HepG2 (cell line): ENCODE results near the gene GBX1. TPM values are rescaled to one million over a fixed set of nuclear protein-coding genes. Genes with fewer than 3 reads are reported as not detected.

Experiments
- ATAC-seq: fragments of 200-7000 bp; cut with Tn5 transposase; 3 replicates; pipeline ENCODE4 v1.9.1; 2020; ENCODE audit warnings: mild to moderate bottlenecking, moderate library complexity
- BruUV-seq: library from RNA; stranded (reverse); fragments of 400-500 nt; replicated peaks from 2 replicates; lab custom pipeline; 2021; lab: Mats Ljungman, UMichigan
- CTCF ChIA-PET: fragments of 300-600 bp; formaldehyde crosslinking; extraction: SDS; loops from one replicate; lab custom pipeline; 2021; ENCODE audit warnings: low total read pairs, inconsistent platforms, low intra/inter-chr PET ratio; lab: Yijun Ruan, JAX
- POLR2A ChIA-PET: fragments of 350-600 bp; sonication (Branson Sonifier 250); formaldehyde crosslinking; loops from one replicate; lab custom pipeline; 2020; ENCODE audit warnings: antibody characterized with exemption, inconsistent platforms; lab: Yijun Ruan, JAX
- DNase-seq: peaks from one replicate; pipeline ENCODE4 v3.0.0-alpha.2; 2015; ENCODE audit warnings: low spot score
- FAIRE-seq: peaks from 3 replicates; lab custom pipeline; 2011; peaks lifted over from hg19 to GRCh38; lab: Jason Lieb, UNC
- H2AFZ ChIP-seq: one replicate; pipeline ENCODE4 v1.6.1; 2011; ENCODE audit warnings: low read length, inconsistent platforms
- H3K27ac ChIP-seq: fragments of 300-600 bp; 3 replicates; pipeline ENCODE4 v1.8.0; 2011; ENCODE audit warnings: mixed run types, mild to moderate bottlenecking, mixed read lengths, low read length, inconsistent platforms; ENCODE audit not compliant: insufficient read depth; ENCODE audit errors: extremely low read length
- H3K27me3 ChIP-seq, 2 experiments: fragments of 200-600 bp in 1 of 2; 2 replicates in 1 of 2; 3 replicates in 1 of 2; pipeline versions ENCODE4 v1.6.0 to v1.8.0; 2011; ENCODE audit warnings: low read length in 2 of 2, mild to moderate bottlenecking in 2 of 2, moderate library complexity in 2 of 2, inconsistent platforms in 1 of 2; ENCODE audit not compliant: insufficient read depth in 2 of 2, control insufficient read depth in 1 of 2
- H3K36me3 ChIP-seq, 2 experiments: fragments of 200-600 bp in 1 of 2; replicated peaks in 1 of 2; 2 replicates in 1 of 2; 3 replicates in 1 of 2; pipeline versions ENCODE4 v1.5.1 to v1.8.0; 2011; ENCODE audit warnings: low read length in 2 of 2, inconsistent platforms in 1 of 2; ENCODE audit not compliant: insufficient read depth in 2 of 2, control insufficient read depth in 1 of 2
- H3K4me1 ChIP-seq: 2 replicates; pipeline ENCODE4 v1.5.1; 2012; ENCODE audit warnings: low read length, inconsistent platforms; ENCODE audit not compliant: insufficient read depth
- H3K4me2 ChIP-seq: 2 replicates; pipeline ENCODE4 v1.6.0; 2011; ENCODE audit warnings: low read depth, low read length, inconsistent platforms
- H3K4me3 ChIP-seq, 3 experiments: fragments of 200-600 bp in 1 of 3; sonication (generic), shearing (Covaris generic) in 1 of 3; replicated peaks in 1 of 3; 2 replicates each; pipeline ENCODE4 v1.5.1; 2011 to 2016; ENCODE audit warnings: low read length in 3 of 3, inconsistent platforms in 2 of 3, low read depth in 2 of 3, mild to moderate bottlenecking in 2 of 3, control low read depth in 1 of 3, mixed read lengths in 1 of 3; ENCODE audit not compliant: insufficient read depth in 1 of 3
- H3K79me2 ChIP-seq: one replicate; pipeline ENCODE4 v1.6.1; 2011; ENCODE audit warnings: low read length, inconsistent platforms; ENCODE audit not compliant: insufficient read depth
- H3K9ac ChIP-seq: 2 replicates; pipeline ENCODE4 v1.6.0; 2011; ENCODE audit warnings: mild to moderate bottlenecking, low read depth, low read length, inconsistent platforms; ENCODE audit not compliant: insufficient read depth
- H3K9me3 ChIP-seq: 2 replicates; pipeline ENCODE4 v1.5.1; 2012; ENCODE audit warnings: mild to moderate bottlenecking, low read length
- H4K20me1 ChIP-seq: 2 replicates; pipeline ENCODE4 v1.6.0; 2011; ENCODE audit warnings: inconsistent platforms, mild to moderate bottlenecking, low read length, moderate library complexity; ENCODE audit not compliant: insufficient read depth
- CBFB ChIP-seq: sonication (generic); formaldehyde crosslinking; IDR thresholded peaks from 2 replicates; pipeline ENCODE4 v1.4.0; 2020; ENCODE audit warnings: missing genetic modification reagents
- MIER2 ChIP-seq: IDR thresholded peaks from 2 replicates; pipeline ENCODE4 v1.6.1; 2016; ENCODE audit warnings: missing biosample characterization, missing genetic modification reagents
- NCOA2 ChIP-seq: sonication (generic); formaldehyde crosslinking; IDR thresholded peaks from 2 replicates; pipeline ENCODE4 v1.8.0; 2022; ENCODE audit warnings: inconsistent platforms
- NR2F2 ChIP-seq: IDR thresholded peaks from 2 replicates; pipeline ENCODE4 v1.6.1; 2012; ENCODE audit warnings: low read depth, inconsistent platforms, borderline replicate concordance
- PAWR ChIP-seq: sonication (generic); formaldehyde crosslinking; IDR thresholded peaks from 2 replicates; pipeline ENCODE4 v1.4.0; 2020; ENCODE audit warnings: missing genetic modification reagents, mild to moderate bottlenecking, borderline replicate concordance
- PITX1 ChIP-seq: sonication (generic); formaldehyde crosslinking; IDR thresholded peaks from 2 replicates; pipeline ENCODE4 v1.5.1; 2020; ENCODE audit warnings: mild to moderate bottlenecking, missing genetic modification reagents
- PTBP1 ChIP-seq: fragments of 200-400 bp; formaldehyde crosslinking; IDR thresholded peaks from 2 replicates; pipeline ENCODE4 v1.6.1; 2018; ENCODE audit warnings: low read length, low read depth; ENCODE audit not compliant: poor library complexity, severe bottlenecking
- REPIN1 ChIP-seq: sonication (generic); formaldehyde crosslinking; IDR thresholded peaks from 2 replicates; pipeline ENCODE4 v1.8.0; 2022; ENCODE audit warnings: missing genetic modification reagents, low read depth, mild to moderate bottlenecking, borderline replicate concordance
- ZBTB34 ChIP-seq: sonication (generic); formaldehyde crosslinking; IDR thresholded peaks from 2 replicates; pipeline ENCODE4 v1.8.0; 2022; ENCODE audit warnings: mild to moderate bottlenecking, missing genetic modification reagents
- ZNF552 ChIP-seq: sonication (generic); formaldehyde crosslinking; IDR thresholded peaks from 2 replicates; pipeline ENCODE4 v1.9.0; 2022; ENCODE audit warnings: missing genetic modification reagents, mild to moderate bottlenecking, borderline replicate concordance
- ZNF75D ChIP-seq: sonication (generic); formaldehyde crosslinking; IDR thresholded peaks from 2 replicates; pipeline ENCODE4 v1.8.1; 2023; ENCODE audit warnings: missing genetic modification reagents, mild to moderate bottlenecking, borderline replicate concordance
- ZNF766 ChIP-seq: sonication (generic); formaldehyde crosslinking; IDR thresholded peaks from 2 replicates; pipeline ENCODE4 v1.5.0; 2020; ENCODE audit warnings: missing genetic modification reagents, borderline replicate concordance
- ZNF775 ChIP-seq: sonication (generic); formaldehyde crosslinking; IDR thresholded peaks from 2 replicates; pipeline ENCODE4 v1.4.0; 2020; ENCODE audit warnings: missing genetic modification reagents, mild to moderate bottlenecking, moderate library complexity, borderline replicate concordance
- WGBS: methylation state at CpG from one replicate; pipeline ENCODE4 v1.1.6; 2017; ENCODE audit warnings: low lambda C conversion rate; 5-methylcytosine and 5-hydroxymethylcytosine counted together
- in situ Hi-C: cut with HindIII; loops from 2 replicates; pipeline ENCODE4 v1.10.0; 2017; ENCODE audit warnings: low pct_unique_long_range_greater_than_20kb; ENCODE audit not compliant: extremely low pct_ligation_motif_present
- intact Hi-C: fragments of 100-400 bp; cut with micrococcal nuclease; formaldehyde crosslinking; loops from one replicate; pipeline ENCODE4 v1.10.0; 2022; ENCODE audit not compliant: unreplicated experiment
- polyA plus RNA-seq, 8 experiments: library from polyadenylated mRNA; depleted of rRNA in 3 of 8; stranded (reverse) in 7 of 8; unstranded in 1 of 8; fragments of >200 nt; fragmentation: Illumina TruSeq in 4 of 8; extraction: Trizol in 4 of 8; gene quantifications; 2 replicates each; pipeline versions ENCODE4 v1.2.1 to v1.2.3, GENCODE V29; 2011 to 2016; ENCODE audit warnings: low read depth in 4 of 8, missing spikeins in 1 of 8, mixed read lengths in 1 of 8; ENCODE audit not compliant: insufficient read depth in 1 of 8
- total RNA-seq, 5 experiments: library from RNA; depleted of rRNA; stranded (reverse); fragments of >200 nt; fragmentation: Illumina TruSeq; extraction: Trizol; gene quantifications; 2 replicates each; pipeline ENCODE4 v1.2.3, GENCODE V29; 2016; ENCODE audit warnings: low read depth in 1 of 5
- TF ChIP-seq, protein P1 (sequence below): sonication (generic); formaldehyde crosslinking; IDR thresholded peaks from 2 replicates; pipeline ENCODE4 v1.4.0; 2020; ENCODE audit warnings: missing genetic modification reagents
- TF ChIP-seq, protein P2 (sequence below): sonication (generic); formaldehyde crosslinking; IDR thresholded peaks from 2 replicates; pipeline ENCODE4 v1.4.0; 2020; ENCODE audit warnings: missing genetic modification reagents

Gene GBX1
- total and polyA plus RNA-seq, 2 of the 13 experiments (the other 11 are each of a cell fraction or from before 2014, with no cell fraction given), result not detected

GRCh38 chr7:151129117-151129959, 38.2 kb downstream of the GBX1 start:
- H3K9ac ChIP-seq, result no peak overlapping the region
- H4K20me1 ChIP-seq, result peaks cover 2% of the 10 kb centered on the region; the same call in 1 of the 2 replicates
- no peak overlapping the region for H2AFZ ChIP-seq
- DNase-seq, result no peak
- no peak for ATAC-seq
- H3K79me2 ChIP-seq, result no peaks in the 10 kb centered on the region
- no peak for FAIRE-seq
- no peak overlapping the region for H3K4me3 ChIP-seq
- 91% methylated on average over 22 of the region's 28 CpGs for WGBS
- intact Hi-C loops (no loop called here), in situ Hi-C loops (loop anchor here (10.0 kb wide), 1 partner anchor 175 kb away; no protein-coding TSS in a partner anchor)
- no peak overlapping the region for H3K4me2 ChIP-seq
- H3K9me3 ChIP-seq, result no peaks in the 10 kb centered on the region
- ChIA-PET POLR2A (no interaction called here), CTCF (no interaction called here)
- H3K4me1 ChIP-seq, result no peaks in the 10 kb centered on the region
- H3K27ac ChIP-seq, result no peak overlapping the region
- no peaks in the 10 kb centered on the region for H3K27me3 ChIP-seq
- BruUV-seq, result no TSS peak
- peaks cover 15 to 74% of the 10 kb centered on the region in 2 experiments for H3K36me3 ChIP-seq
- TF ChIP-seq PAWR (CRISPR knock-in tag) (no peak), PITX1 (CRISPR knock-in tag) (no peak), ZNF75D (CRISPR knock-in tag) (no peak), NCOA2 (CRISPR knock-in tag) (no peak), NR2F2 (no peak), ZBTB34 (CRISPR knock-in tag) (no peak), CBFB (CRISPR knock-in tag) (no peak), REPIN1 (CRISPR knock-in tag) (no peak), ZNF775 (CRISPR knock-in tag) (no peak), ZNF552 (CRISPR knock-in tag) (no peak), MIER2 (CRISPR knock-in tag) (no peak), PTBP1 (no peak), ZNF766 (CRISPR knock-in tag) (no peak)
- TF ChIP-seq, protein P1, sequence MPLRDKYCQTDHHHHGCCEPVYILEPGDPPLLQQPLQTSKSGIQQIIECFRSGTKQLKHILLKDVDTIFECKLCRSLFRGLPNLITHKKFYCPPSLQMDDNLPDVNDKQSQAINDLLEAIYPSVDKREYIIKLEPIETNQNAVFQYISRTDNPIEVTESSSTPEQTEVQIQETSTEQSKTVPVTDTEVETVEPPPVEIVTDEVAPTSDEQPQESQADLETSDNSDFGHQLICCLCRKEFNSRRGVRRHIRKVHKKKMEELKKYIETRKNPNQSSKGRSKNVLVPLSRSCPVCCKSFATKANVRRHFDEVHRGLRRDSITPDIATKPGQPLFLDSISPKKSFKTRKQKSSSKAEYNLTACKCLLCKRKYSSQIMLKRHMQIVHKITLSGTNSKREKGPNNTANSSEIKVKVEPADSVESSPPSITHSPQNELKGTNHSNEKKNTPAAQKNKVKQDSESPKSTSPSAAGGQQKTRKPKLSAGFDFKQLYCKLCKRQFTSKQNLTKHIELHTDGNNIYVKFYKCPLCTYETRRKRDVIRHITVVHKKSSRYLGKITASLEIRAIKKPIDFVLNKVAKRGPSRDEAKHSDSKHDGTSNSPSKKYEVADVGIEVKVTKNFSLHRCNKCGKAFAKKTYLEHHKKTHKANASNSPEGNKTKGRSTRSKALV (CRISPR knock-in tag), result no peak
- TF ChIP-seq, protein P2, sequence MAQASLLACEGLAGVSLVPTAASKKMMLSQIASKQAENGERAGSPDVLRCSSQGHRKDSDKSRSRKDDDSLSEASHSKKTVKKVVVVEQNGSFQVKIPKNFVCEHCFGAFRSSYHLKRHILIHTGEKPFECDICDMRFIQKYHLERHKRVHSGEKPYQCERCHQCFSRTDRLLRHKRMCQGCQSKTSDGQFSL (CRISPR knock-in tag), result no peak
